ENCODE results near the gene FNDC4.
"Not testable (repeated sequence)": the region's sequence is repeated elsewhere in the genome, so short reads cannot be mapped to it uniquely, and the experiment has no call there.

Gene FNDC4

GRCh38 chr2:27494944-27495554 lies at the start of gene FNDC4:
Gene FNDC4 (minus strand): TSS chr2:27495200. CDS start chr2:27494679, 521 bp downstream.
- Histone ChIP-seq H3K9me2 (replicated peaks; ENCODE audit: insufficient read depth, low read length) (no peaks in the 10 kb centered on the region), H3K4me2 (ENCODE audit: low read depth, low read length) (no peak within 1 kb of the TSS; the same call in 1 of the 2 replicates), H3K27me3 (replicated peaks; ENCODE audit: insufficient read depth, low read length) (peaks cover 13% of the 10 kb centered on the region), H3K36me3 (replicated peaks; ENCODE audit: insufficient read depth, low read length) (no peaks in the 10 kb centered on the region), H3K9me3 (replicated peaks; ENCODE audit: insufficient read depth, low read length) (no peaks in the 10 kb centered on the region), H3K9ac (ENCODE audit: low read length) (no peak within 1 kb of the TSS), H3F3A (ENCODE audit: insufficient read depth, low read length) (no peaks in the 10 kb centered on the region), H4K20me1 (ENCODE audit: insufficient read depth, low read length) (no peaks in the 10 kb centered on the region), H3K4me3 (ENCODE audit: low read length) (no peak within 1 kb of the TSS), H3K27ac (ENCODE audit: low read length) (no peak within 1 kb of the TSS), H3K4me1 (ENCODE audit: low read length) (no peaks in the 10 kb centered on the region), H3K79me2 (ENCODE audit: low read length) (no peaks in the 10 kb centered on the region), H2AFZ (ENCODE audit: low read length) (no peak within 1 kb of the TSS)
- DNase-seq, result no peak
- TF ChIP-seq EZH2phosphoT487 (IDR thresholded peaks at IDR 0.05; ENCODE audit: low read length), result no peak
- TF ChIP-seq EZH2 (optimal IDR thresholded peaks at IDR 0.05; ENCODE audit: low read depth, low read length), result no peak
- TF ChIP-seq CTCF (IDR thresholded peaks at IDR 0.05; ENCODE audit: low read length), result no peak

- H4K20me1 ChIP-seq (ENCODE audit: insufficient read depth, low read length), result no peaks in the 10 kb centered on the region
- H3K79me2 ChIP-seq (ENCODE audit: low read length), result no peaks in the 10 kb centered on the region
- no peaks in the 10 kb centered on the region for H3K9me2 ChIP-seq (replicated peaks; ENCODE audit: insufficient read depth, low read length)
- no peaks in the 10 kb centered on the region for H3K36me3 ChIP-seq (replicated peaks; ENCODE audit: insufficient read depth, low read length)
- TF ChIP-seq CTCF (IDR thresholded peaks at IDR 0.05; ENCODE audit: low read length) (no peak), EZH2phosphoT487 (IDR thresholded peaks at IDR 0.05; ENCODE audit: low read length) (no peak), EZH2 (optimal IDR thresholded peaks at IDR 0.05; ENCODE audit: low read depth, low read length) (no peak)
- no peaks in the 10 kb centered on the region for H3K27me3 ChIP-seq (replicated peaks; ENCODE audit: insufficient read depth, low read length)
- DNase-seq, result no peak
- no peak overlapping the region for H3K4me3 ChIP-seq (ENCODE audit: low read length)
- H2AFZ ChIP-seq (ENCODE audit: low read length), result no peak overlapping the region
- no peaks in the 10 kb centered on the region for H3F3A ChIP-seq (ENCODE audit: insufficient read depth, low read length)
- H3K4me2 ChIP-seq (ENCODE audit: low read depth, low read length), result no peak overlapping the region
- H3K9ac ChIP-seq (ENCODE audit: low read length), result no peak overlapping the region
- no peak overlapping the region for H3K27ac ChIP-seq (ENCODE audit: low read length)
- H3K9me3 ChIP-seq (replicated peaks; ENCODE audit: insufficient read depth, low read length), result no peaks in the 10 kb centered on the region
- H3K4me1 ChIP-seq (ENCODE audit: low read length), result no peaks in the 10 kb centered on the region
Observed at GRCh38 chr2:27544143-27544821, 49.3 kb upstream of the FNDC4 start.

GRCh38 chr2:27539649-27540048 lies 44.6 kb upstream of the FNDC4 start:
- H3K4me2 ChIP-seq (ENCODE audit: low read depth, low read length); H2AFZ ChIP-seq (ENCODE audit: low read length); H3K9me2 ChIP-seq (replicated peaks; ENCODE audit: insufficient read depth, low read length); H3K27ac ChIP-seq (ENCODE audit: low read length); H3K27me3 ChIP-seq (replicated peaks; ENCODE audit: insufficient read depth, low read length); H3K4me1 ChIP-seq (ENCODE audit: low read length); H3K36me3 ChIP-seq (replicated peaks; ENCODE audit: insufficient read depth, low read length); H3K4me3 ChIP-seq (ENCODE audit: low read length); DNase-seq; H4K20me1 ChIP-seq (ENCODE audit: insufficient read depth, low read length); H3F3A ChIP-seq (ENCODE audit: insufficient read depth, low read length); H3K79me2 ChIP-seq (ENCODE audit: low read length); H3K9ac ChIP-seq (ENCODE audit: low read length); H3K9me3 ChIP-seq (replicated peaks; ENCODE audit: insufficient read depth, low read length): not testable (repeated sequence)

DNA sequence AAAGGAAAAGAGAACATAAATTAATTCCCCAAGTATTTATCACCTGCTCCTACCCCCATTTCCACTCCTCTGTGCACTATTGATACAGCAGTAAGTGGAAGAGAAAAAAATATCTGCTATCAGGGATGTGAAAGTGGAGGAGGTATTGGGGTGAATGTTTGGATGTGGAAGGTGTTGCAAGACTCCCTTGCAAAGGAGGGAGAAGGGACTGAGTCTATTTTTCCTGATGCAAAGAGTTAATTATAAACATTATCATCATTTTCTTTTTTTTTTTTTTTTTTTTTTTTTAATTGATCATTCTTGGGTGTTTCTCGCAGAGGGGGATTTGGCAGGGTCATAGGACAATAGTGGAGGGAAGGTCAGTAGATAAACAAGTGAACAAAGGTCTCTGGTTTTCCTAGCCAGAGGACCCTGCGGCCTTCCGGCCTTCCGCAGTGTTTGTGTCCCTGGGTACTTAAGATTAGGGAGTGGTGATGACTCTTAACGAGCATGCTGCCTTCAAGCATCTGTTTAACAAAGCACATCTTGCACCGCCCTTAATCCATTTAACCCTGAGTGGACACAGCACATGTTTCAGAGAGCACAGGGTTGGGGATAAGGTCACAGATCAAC lies 43.9 kb upstream of the FNDC4 start:
- not testable (repeated sequence) for H4K20me1 ChIP-seq (ENCODE audit: insufficient read depth, low read length); H3K4me2 ChIP-seq (ENCODE audit: low read depth, low read length); DNase-seq; H3K36me3 ChIP-seq (replicated peaks; ENCODE audit: insufficient read depth, low read length); H3K27ac ChIP-seq (ENCODE audit: low read length); H3K4me1 ChIP-seq (ENCODE audit: low read length); H3K9me3 ChIP-seq (replicated peaks; ENCODE audit: insufficient read depth, low read length); H2AFZ ChIP-seq (ENCODE audit: low read length); H3K27me3 ChIP-seq (replicated peaks; ENCODE audit: insufficient read depth, low read length); H3K79me2 ChIP-seq (ENCODE audit: low read length); H3K9ac ChIP-seq (ENCODE audit: low read length); H3F3A ChIP-seq (ENCODE audit: insufficient read depth, low read length); H3K9me2 ChIP-seq (replicated peaks; ENCODE audit: insufficient read depth, low read length); H3K4me3 ChIP-seq (ENCODE audit: low read length)

Data from MM.1S (cell line).